Lower leg skin (tissue), 3 donors: ENCODE results near the gene REC114.

Source experiments
- CTCF ChIP-seq, 3 donors: fragments of 450-650 bp; IDR thresholded peaks; one replicate each; pipeline ENCODE4 v1.5.1; 2016; ENCODE audit warnings: antibody characterized with exemption in 3 of 3, mild to moderate bottlenecking in 3 of 3, moderate library complexity in 2 of 3
- POLR2A ChIP-seq, 2 donors: fragments of 450-650 bp; IDR thresholded peaks; one replicate each; pipeline ENCODE4 v1.6.1; 2016 to 2017; ENCODE audit warnings: antibody characterized with exemption in 2 of 2, mild to moderate bottlenecking in 1 of 2, moderate library complexity in 1 of 2

- TF ChIP-seq CTCF (IDR thresholded peaks at IDR 0.05), result no peak
- no peak for TF ChIP-seq POLR2A (IDR thresholded peaks at IDR 0.05)
Measured at GRCh38 chr15:73594109-73594508, 151.1 kb downstream of the REC114 start.
